HUES6 (cell line): ENCODE data around the gene MCOLN1.

Experiments
- H3K27ac ChIP-seq: 2 replicates; pipeline ENCODE4 v1.7.0; 2013; ENCODE audit warnings: low read depth, mild to moderate bottlenecking, low read length, inconsistent platforms
- H3K27me3 ChIP-seq: 2 replicates; pipeline ENCODE4 v1.6.1; 2013; ENCODE audit warnings: low read length; ENCODE audit not compliant: control insufficient read depth, insufficient read depth
- H3K36me3 ChIP-seq: 2 replicates; pipeline ENCODE4 v1.6.1; 2013; ENCODE audit warnings: low read length; ENCODE audit not compliant: control insufficient read depth, insufficient read depth
- H3K4me1 ChIP-seq: 2 replicates; pipeline ENCODE4 v1.6.1; 2013; ENCODE audit warnings: low read length; ENCODE audit not compliant: control insufficient read depth, insufficient read depth
- H3K4me3 ChIP-seq: 2 replicates; pipeline ENCODE4 v1.5.1; 2013; ENCODE audit warnings: low read depth, low read length
- H3K9ac ChIP-seq: one replicate; pipeline ENCODE4 v1.6.1; 2013; ENCODE audit warnings: mild to moderate bottlenecking, low read length
- H3K9me3 ChIP-seq: 2 replicates; pipeline ENCODE4 v1.6.1; 2013; ENCODE audit warnings: low read depth, low read length; ENCODE audit not compliant: control insufficient read depth, insufficient read depth

MCOLN1 gene

DNA sequence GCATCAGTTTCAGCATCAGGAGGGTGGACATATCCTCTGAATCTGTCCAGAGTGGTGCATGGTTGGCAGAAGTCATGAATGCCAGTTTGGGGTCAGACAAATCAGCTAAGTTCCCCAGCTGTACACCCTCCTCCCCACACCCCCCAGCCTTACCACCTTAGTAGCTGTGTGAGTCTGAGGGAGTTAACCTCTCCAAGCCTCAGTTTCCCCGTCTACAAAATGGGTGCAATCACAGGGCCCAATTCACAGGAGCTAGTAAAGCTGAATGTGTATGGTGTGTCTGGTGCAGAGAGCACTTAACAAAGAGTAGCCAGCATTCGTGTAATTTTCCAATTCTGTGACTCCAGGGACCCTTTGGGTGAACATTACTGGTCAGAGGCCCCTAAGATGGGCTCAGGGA, 19.9 kb upstream of the MCOLN1 start:
- Histone ChIP-seq H3K4me3 (no peak overlapping the region), H3K4me1 (peaks cover 11% of the 10 kb centered on the region; the same call in 1 of the 2 replicates), H3K27ac (no peak overlapping the region), H3K9me3 (no peaks in the 10 kb centered on the region), H3K36me3 (no peaks in the 10 kb centered on the region), H3K9ac (no peak overlapping the region), H3K27me3 (peaks cover 56% of the 10 kb centered on the region)

DNA sequence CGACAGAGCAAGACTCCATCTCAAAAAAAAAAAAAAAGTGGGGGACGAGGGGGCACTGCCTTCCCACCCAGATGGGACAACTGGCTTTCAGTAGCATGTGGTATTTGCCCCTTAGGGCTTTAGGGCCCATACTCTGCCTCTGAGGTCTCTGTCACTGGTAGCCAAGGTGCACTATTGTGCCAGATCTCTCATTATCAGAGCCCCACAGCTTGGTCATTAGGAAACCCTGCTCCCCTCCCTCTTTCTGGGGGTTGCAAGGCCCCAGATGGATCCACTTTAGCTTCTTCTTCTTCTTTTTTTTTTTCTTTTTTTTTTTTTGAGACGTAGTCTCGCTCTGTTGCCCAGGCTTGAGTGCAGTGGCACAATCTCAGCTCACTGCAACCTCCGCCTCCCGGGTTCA, 17.7 kb upstream of the MCOLN1 start:
- H3K27ac ChIP-seq = no peak overlapping the region
- H3K9ac ChIP-seq = no peak overlapping the region
- no peaks in the 10 kb centered on the region for H3K36me3 ChIP-seq
- no peaks in the 10 kb centered on the region for H3K9me3 ChIP-seq
- H3K4me3 ChIP-seq = no peak overlapping the region
- peaks cover 16% of the 10 kb centered on the region for H3K4me1 ChIP-seq
- H3K27me3 ChIP-seq = peaks cover 47% of the 10 kb centered on the region

DNA sequence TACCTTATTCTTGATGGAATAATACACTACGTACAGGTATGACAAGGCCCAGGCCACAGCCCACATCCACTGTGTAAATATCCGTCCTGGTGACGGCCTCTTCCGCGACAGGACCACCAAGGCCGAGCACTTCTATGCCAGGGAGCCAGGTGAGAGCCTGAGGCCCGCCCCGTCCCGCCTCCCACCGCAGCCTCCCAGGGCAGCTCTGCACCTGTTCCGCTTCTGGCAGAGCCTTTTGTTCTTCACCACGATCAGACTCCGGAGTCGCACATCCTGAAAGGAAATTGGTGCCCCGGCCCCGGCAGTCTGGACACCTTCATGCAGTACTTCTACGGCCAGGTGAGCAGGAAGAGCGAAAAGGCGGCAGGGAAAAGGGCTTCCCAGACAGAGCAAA, 17.1 kb upstream of the MCOLN1 start:
- Histone ChIP-seq H3K4me1 (peaks cover 16% of the 10 kb centered on the region), H3K9me3 (no peaks in the 10 kb centered on the region), H3K36me3 (no peaks in the 10 kb centered on the region), H3K4me3 (peak overlapping the region; percentile 69), H3K27me3 (peaks cover 41% of the 10 kb centered on the region), H3K27ac (no peak overlapping the region), H3K9ac (no peak overlapping the region)

DNA sequence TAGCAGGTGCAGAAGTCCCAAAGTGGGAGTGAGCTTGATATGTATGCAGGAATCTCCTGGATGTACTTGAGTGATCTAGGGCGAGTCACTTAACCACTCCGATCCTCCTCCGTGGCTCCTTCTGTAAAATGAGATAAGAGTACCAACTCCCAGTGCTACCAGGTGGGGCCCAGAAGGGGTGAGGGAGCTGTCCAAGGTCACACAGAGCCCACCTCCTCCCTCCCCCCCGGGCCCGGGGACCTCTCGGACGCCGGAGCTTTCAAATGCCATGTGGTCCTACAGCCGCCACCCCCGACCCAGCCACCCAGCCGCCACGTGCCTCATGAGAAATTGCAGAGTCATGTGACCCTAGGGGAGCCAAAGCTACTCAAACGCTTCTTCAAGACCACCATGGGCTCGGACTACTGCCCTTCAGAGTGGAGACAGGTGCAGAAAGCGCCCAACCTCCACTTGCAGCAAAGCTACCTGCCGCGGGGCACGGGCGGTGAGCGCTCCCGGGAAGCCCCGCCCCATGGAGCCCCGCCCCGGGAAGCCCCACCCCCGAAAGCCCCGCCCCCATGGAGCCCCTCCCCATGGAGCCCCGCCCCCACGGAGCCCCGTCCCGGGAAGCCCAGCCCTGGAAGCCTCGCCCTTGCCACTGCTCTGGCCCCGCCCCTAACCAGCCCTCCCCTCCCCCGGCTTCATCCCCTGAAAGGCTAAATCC, 16.6 kb upstream of the MCOLN1 start:
- H3K9me3 ChIP-seq = no peaks in the 10 kb centered on the region
- no peak overlapping the region for H3K9ac ChIP-seq
- H3K36me3 ChIP-seq = no peaks in the 10 kb centered on the region
- peaks cover 16% of the 10 kb centered on the region for H3K4me1 ChIP-seq
- peaks cover 35% of the 10 kb centered on the region for H3K27me3 ChIP-seq
- peak overlapping the region; percentile 69 for H3K4me3 ChIP-seq
- H3K27ac ChIP-seq = no peak overlapping the region

DNA sequence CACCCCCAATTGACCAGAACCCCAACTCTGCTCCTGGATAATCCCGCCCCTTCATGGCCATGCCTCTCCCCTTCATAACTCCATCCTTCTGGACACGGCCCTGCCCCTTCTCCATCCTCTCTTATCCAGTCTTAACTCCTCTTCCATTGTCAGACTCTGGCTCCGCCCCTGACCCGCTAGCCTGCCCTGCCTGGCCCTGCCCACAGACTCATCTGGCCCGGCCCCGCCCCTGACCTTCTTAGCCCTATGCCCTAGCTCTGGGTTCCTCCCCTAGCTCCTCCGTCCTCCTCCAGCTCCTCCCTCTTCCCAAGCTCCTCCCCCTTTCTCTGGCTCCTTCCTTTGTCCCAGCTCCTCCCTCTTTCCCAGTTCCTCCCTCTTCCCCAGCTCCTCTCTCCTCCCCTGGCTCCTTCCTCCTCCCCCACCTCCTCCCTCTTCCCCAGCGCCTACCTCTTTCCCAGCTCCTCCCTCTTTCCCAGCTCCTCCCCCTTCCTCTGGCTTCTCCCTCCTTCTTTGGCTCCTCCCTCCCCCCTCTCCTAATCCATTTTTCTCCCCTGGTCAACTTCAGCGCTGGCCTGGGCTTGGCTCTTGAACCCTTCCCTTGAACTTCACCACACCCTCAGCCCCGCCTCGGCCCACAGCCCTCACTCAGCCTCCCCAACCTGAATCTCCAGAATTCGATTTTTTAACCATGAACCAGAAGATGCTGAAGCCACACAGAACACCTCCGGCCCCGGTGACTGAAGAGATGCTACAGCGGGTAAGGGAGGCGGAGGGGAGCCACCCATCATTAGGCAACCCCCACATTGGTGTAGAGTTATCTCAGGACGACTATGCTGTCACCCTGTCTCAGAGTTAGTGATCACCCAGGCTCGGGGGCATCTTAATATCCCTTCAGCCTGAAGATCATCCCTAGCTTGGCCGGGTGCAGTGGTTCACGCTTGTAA, 15.8 kb upstream of the MCOLN1 start:
- Histone ChIP-seq H3K36me3 (no peaks in the 10 kb centered on the region), H3K4me3 (peak overlapping the region; percentile 65), H3K9me3 (no peaks in the 10 kb centered on the region), H3K27me3 (peaks cover 27% of the 10 kb centered on the region), H3K4me1 (peaks cover 16% of the 10 kb centered on the region), H3K27ac (no peak overlapping the region), H3K9ac (no peak overlapping the region)

DNA sequence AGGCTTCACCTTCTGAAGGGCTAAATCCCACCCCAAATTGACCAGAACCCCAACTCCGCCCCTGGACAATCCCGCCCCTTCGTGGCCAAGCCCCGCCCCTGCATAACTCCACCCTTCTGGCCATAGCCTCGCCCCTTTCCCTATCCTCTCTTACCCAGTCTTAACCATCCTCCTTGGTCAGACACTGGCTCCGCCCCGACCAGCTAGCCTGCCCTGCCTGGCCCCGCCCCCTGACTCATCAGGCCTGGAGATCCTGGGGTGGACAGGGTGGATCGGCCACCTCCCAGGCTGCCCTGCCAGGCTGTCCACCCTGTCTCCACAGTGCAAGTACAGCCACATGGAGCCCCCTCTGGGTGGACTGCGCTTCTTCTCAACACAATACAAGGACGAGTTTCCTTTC, 14.5 kb upstream of the MCOLN1 start:
- Histone ChIP-seq H3K4me1 (peaks cover 16% of the 10 kb centered on the region), H3K4me3 (no peak overlapping the region), H3K27ac (no peak overlapping the region), H3K36me3 (no peaks in the 10 kb centered on the region), H3K27me3 (peaks cover 16% of the 10 kb centered on the region), H3K9ac (no peak overlapping the region), H3K9me3 (no peaks in the 10 kb centered on the region)

DNA sequence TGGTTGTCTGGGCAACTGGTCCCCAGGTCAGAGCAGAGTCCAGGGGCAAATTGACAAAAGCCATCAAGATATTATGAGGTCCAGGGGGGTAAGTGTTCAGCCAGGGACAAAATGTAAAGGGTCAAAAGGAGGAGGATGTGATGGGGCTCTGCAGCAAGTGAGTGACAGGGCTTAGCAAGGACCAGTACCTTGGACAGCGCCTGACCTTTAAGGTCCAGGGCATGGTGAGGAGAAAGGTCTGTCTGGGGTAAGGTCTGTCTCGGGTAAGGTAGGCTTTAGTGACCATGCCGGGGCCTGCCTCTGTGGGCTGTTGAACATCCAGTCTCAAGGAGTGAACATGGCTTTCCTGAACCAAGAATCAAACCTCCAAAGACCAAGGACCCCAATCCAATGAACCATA, 12.8 kb upstream of the MCOLN1 start:
- Histone ChIP-seq H3K4me1 (peaks cover 16% of the 10 kb centered on the region), H3K27ac (no peak overlapping the region), H3K27me3 (peaks cover 11% of the 10 kb centered on the region), H3K4me3 (no peak overlapping the region), H3K9ac (no peak overlapping the region), H3K9me3 (no peaks in the 10 kb centered on the region), H3K36me3 (no peaks in the 10 kb centered on the region)

DNA sequence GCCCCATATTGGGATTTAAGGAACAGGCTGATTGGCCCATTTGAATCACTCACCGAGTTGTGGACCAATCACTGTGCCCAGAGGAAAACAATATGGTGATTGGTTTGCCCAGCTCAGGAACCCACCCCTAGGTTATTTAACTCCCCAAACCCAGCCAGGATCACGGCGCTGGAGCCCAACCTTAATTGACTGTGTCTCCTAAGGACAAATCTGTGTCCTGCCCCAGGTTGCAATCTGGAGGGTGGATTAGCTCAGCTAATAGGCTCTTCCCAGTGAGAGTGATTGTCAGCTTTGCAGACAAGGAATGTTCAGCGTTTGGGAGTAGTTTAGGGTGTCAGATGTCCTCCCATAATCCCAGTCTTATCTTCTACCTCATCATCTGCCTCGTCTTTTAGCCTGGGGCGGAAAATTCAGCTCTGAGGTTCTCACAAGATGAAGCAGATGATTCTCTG, 10.0 kb upstream of the MCOLN1 start:
- peaks cover 17% of the 10 kb centered on the region for H3K4me1 ChIP-seq
- no peak overlapping the region for H3K4me3 ChIP-seq
- H3K9ac ChIP-seq = no peak overlapping the region
- no peak overlapping the region for H3K27ac ChIP-seq
- no peaks in the 10 kb centered on the region for H3K36me3 ChIP-seq
- H3K27me3 ChIP-seq = no peaks in the 10 kb centered on the region
- no peaks in the 10 kb centered on the region for H3K9me3 ChIP-seq

DNA sequence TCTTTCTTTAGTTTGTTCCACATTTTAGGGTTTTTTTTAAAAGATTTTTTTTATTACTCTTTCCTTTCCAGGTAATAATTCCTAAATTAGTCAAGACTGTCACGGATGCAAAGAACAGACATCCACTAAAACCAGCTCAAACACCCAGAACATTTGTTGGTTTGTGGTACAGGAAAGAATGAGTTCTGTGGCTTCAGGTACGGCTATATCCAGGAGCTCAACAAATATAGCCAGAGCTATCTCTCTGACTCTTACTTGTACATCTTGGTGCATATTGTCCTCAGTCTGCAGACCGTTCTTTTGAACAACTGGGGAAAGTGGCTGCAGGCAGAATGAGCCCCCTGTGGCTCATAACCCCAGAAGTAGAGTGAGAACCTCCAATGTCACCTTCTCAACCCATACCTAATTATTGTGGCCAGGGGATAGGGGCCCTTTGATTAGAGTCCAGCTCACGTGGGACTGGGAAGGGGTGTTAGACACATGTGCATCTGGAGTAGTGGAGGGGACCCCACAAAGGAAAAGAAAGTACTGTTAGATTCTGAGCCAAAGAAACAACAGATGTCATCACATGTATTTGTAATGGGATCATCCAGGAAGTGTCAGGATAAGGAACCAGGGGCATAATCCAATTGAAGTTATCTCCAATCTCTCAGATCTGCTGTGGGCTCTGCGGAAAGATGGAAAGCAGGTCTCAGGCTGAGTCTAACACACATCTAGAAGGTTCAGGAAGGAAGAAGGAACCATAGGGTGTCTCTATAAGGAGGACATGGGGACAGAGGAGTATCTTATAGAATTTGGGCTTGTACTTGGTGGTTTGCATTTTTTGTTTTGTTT, 8.4 kb upstream of the MCOLN1 start:
- Histone ChIP-seq H3K9ac (no peak overlapping the region), H3K9me3 (no peaks in the 10 kb centered on the region), H3K36me3 (no peaks in the 10 kb centered on the region), H3K4me1 (peaks cover 13% of the 10 kb centered on the region), H3K27ac (no peak overlapping the region), H3K4me3 (no peak overlapping the region), H3K27me3 (no peaks in the 10 kb centered on the region)

DNA sequence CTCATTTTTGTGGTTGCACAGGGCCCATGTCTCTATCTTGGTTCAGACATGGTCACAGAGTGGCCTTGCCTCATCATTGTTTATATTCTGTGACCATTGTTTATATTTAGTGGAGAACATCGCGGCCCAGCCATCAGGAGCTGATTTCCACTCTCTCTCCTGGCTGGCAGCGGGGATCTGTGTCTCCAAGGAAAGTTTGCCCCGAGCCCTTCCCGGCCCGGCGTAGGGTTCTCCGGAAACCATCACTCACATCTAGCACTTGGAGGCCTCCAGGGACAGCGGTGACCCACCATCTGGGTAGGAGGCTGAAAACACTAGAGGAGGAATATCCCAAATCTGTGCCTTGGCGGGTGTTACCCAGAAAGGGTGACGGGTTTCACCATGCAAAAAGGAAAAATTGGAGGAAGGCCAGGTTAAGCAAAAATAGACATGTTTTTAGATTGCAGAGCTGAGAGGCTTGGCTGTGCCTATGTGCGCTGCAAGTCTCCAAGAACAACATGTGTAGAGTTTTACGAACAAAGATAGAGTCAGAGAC, 7.2 kb upstream of the MCOLN1 start:
- H3K4me3 ChIP-seq = peak overlapping the region; percentile 57
- H3K4me1 ChIP-seq = peaks cover 13% of the 10 kb centered on the region
- H3K9me3 ChIP-seq = no peaks in the 10 kb centered on the region
- peak overlapping the region; percentile 10; the same call in 1 of the 2 replicates for H3K27ac ChIP-seq
- H3K9ac ChIP-seq = peak overlapping the region; percentile 85
- no peaks in the 10 kb centered on the region for H3K36me3 ChIP-seq
- no peaks in the 10 kb centered on the region for H3K27me3 ChIP-seq
